GM18951 (cell line): Measurements from ENCODE around the gene MYH7B.

Experiments used
- POLR2A ChIP-seq: IDR thresholded peaks from 4 replicates; pipeline ENCODE4 v1.6.1; 2011; ENCODE audit warnings: mild to moderate bottlenecking; ENCODE audit not compliant: insufficient read length, insufficient read depth; ENCODE audit errors: extremely low read depth
- in situ Hi-C: fragments of 300-500 bp; cut with MboI; formaldehyde crosslinking; loops from one replicate; pipeline ENCODE4 v1.12.0; 2022; ENCODE audit warnings: low sequenced_read_pairs, mixed read lengths, inconsistent platforms; ENCODE audit not compliant: unreplicated experiment

The MYH7B gene

DNA sequence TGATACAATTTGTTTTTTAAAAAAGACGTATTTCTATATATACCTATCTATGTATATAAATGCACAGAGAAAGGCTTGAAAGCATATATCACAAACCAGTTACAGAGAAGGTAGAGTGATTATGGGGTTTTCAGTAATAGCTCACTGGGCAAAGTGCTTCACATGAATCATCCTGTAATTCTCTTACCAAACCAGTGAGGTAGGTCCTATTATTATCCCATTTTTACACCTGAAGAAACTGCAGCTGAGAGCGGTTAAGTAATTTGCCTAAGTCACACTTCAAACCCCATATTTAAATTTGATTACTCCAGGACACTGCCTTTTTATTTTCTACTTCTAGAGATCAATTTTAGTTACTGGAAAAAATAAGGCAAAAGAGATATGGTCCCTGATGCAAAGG, 4.4 kb upstream of the MYH7B start:
- TF ChIP-seq POLR2A: no peak
- in situ Hi-C loops: no loop called here

DNA sequence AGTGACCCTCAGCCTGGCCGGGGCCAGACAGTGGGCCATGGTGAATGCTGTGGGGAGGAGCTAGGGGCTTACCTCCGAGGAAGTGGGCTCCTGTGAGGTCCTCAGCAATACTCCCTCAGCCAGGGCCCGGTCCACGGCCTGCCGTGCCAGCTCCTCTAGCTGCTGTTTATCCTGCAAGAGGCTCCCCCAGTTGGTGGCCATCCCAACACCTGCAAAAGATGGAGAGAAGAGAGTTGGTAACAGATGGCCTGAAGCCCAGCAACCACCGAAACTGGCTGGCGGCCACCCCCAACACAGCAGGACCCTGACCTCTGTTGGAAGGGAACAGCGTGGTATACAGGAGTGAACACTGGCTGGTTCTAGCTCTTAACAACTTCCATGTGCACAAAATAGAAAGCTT, 4.0 kb upstream of the MYH7B start:
- TF ChIP-seq POLR2A: no peak
- in situ Hi-C loops: no loop called here

DNA sequence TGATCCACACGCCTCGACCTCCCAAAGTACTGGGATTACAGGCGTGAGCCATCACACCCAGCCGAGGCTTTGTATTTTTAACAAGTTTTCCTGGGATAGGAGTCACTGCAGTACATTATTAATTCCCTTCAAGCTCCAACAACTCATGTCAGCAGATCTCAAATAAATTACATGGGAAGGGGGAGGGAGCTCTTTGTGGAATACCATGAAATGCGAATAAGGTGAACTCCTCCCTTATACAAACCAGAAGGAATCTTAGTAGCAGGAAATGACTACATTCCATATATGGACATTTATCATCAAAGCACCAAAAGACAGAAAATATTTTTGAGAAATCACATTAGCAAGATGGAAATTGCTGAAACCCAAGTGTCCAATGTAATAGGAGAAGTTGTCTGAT, 3.0 kb upstream of the MYH7B start:
- in situ Hi-C loops: no loop called here
- no peak for TF ChIP-seq POLR2A

DNA sequence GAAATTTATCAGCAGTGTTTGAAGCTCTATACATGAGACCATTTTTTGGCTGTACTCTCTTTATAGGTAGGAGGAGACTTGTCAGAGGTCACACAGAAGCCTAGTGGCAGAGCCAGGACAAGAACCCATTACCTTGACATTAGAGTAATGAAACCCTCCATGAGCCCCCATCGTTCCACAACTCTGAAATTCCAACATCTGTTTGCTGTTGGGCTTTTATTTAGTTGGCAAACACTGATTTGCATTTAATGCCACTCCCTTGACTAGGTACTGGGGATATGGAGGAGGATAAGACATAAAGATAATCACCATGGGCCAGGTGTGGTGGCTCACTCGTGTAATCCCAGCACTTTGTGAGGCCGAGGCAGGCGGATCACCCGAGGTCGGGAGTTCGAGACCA, 1.7 kb upstream of the MYH7B start:
- TF ChIP-seq POLR2A: no peak
- in situ Hi-C loops: no loop called here

DNA sequence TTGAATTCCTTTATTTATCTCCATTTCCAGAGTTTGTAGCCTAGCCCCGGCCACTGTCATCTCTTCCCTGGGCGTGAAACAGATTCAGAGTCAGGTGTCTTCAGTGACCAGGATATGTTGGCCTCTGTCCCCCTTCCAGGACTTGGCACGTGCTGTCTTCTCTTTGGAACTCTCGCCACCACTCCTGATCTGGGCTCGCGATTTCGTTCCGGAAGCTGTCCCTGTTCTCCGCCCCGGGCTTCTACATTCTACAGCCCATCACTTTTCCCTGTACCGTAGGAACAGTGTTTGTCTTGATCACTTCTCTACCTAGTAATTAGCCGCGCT, 801 bp upstream of the MYH7B start:
- in situ Hi-C loops: no loop called here
- no peak for TF ChIP-seq POLR2A

DNA sequence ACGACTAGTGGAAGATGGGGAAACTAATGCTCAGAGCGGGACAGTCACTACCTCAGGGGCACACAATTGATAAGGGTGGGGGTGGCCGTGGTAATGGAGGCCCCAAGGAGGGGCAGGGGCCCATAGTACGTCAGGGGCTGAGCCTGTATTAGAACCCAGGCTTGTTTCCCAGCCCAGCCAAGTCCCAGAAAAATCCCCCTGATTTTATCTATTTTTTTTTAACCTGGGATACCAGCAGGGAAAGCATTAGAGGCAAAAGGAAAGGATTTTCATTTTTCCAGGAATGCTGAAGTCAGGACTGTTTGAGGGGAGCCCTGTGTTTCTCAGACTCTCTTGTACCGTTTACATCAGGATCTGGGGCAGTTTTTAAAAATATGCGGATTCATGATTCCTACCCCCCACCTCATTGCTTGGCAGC, 382 bp downstream of the MYH7B start:
- in situ Hi-C loops: no loop called here
- TF ChIP-seq POLR2A: no peak

DNA sequence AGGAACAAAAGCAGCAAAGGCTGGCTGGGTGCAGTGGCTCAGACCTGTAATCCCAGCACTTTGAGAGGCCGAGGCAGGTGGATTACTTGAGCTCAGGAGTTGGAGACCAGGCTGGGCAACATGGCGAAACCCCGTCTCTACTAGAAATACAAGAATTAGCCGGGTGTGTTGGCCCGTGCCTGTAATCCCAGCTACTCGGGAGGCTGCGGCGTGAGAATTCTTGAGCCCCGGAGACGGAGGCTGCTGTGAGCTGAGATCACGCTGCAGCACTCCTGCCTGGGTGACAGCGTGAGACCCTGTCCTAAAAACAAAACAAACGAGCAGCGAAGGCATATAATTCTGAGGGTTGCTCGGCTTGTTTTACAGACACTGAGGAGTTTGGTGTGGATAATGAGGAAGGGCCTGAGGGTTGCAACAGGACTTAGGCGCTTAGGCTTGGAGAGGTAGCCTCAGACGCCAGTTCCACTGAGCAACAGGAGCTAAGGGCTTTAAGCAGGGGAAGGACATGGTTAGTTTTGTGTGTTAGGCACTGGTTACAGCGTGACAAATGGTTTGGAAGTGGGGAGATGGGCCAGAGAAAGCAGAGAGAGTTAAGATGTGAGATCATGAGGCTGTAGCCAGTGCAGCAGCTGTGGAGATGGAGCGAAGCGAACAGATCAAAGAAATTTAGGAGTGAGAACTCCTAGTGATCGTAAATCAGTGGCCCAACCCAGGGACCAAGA, 1.2 kb downstream of the MYH7B start:
- in situ Hi-C loops: no loop called here
- TF ChIP-seq POLR2A: no peak

DNA sequence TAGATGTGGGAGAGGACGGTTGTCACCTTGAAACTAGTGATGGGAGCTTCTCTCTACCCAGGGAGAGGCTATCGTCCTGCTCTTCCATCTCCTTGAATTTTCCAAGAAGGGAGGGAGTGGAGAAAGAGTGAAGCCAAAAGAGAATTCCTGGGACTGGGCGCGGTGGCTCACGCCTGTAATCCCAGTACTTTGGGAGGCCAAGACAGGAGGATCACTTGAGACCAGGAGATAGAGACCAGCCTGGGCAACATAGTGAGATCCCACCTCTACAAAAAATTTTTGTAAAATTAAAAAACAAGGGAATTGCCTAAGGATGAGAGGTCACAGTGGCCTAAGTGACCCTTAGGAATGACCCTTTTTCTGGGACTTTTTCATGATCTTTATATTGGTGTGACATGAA, 8.8 kb downstream of the MYH7B start:
- in situ Hi-C loops: no loop called here

DNA sequence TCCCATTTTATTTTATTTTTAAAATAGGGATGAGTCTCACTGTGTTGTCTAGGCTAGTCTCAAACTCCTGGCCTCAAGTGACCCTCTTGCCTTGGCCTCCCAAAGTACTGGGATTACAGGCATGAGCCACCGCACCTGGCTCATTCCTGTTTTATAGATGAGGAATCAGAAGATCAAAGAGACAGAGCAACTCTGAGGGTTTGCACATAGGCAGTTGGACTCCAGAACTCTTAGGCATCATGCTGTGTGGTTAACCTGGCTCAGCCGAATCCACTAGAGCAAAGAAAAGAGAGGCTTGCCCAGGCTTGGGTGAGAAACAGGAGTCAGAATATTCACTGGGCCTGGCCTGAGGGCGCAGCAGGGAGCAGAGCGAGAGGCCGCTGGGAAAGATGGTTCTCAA, 9.4 kb downstream of the MYH7B start:
- in situ Hi-C loops: no loop called here

More for the DNA sequence above, 8.8 kb downstream of the MYH7B start:
- no peak for TF ChIP-seq POLR2A

DNA sequence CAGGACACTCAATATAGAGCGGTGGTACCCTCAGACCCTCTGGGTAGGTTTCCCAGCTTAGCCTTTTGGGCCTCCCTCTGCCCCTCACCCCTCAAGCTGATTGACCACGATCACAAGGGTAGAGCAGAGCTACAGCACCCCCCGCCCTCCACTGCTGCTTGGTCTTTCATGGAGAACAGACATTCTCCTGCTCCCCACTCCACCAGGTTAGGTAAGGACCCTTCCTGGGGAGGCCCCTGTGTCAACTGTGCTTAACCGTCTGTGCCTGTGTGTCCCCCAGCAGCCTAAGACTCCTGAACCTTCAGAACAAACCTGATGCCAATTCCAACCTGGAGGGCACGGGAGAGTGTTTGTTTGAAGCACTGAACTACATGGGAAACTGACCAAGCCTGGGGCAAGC, 11.8 kb downstream of the MYH7B start:
- in situ Hi-C loops: no loop called here
- TF ChIP-seq POLR2A: no peak

More for the DNA sequence above, 9.4 kb downstream of the MYH7B start:
- TF ChIP-seq POLR2A: no peak

DNA sequence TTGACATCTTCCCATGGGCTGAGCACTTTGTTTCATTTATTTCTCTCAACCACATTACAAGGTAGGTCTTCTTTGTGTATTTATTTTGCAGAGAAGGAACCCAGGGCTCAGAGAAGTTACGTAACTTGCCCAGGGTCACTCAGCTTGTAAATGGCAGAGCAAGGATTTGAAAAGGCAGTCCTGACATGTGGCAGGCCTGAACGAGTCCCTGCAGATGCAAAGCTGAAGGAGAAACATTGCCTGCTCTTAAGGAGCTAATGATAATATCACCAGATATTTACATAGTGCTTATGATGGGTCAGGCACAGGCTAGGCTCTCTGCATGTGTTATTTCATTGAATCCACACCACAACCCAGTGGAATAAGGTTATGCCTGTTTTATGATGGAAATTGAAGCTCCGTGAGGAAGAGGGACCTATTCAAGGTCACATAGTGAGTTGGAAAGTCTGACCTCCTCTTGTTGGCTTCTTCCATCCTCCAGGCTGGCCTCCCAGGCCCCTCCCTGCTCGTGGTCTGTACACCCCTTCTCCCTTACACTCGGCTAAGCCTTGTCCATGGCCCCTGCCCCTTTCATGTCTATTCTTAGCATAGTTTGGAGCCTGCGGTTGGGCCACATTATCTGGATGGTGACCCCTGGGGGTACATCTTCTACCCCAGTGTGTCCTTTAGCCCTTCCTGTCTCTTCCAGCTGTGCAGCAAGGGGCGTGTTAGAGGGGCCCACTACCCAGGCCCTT, 12.5 kb downstream of the MYH7B start:
- in situ Hi-C loops: no loop called here

DNA sequence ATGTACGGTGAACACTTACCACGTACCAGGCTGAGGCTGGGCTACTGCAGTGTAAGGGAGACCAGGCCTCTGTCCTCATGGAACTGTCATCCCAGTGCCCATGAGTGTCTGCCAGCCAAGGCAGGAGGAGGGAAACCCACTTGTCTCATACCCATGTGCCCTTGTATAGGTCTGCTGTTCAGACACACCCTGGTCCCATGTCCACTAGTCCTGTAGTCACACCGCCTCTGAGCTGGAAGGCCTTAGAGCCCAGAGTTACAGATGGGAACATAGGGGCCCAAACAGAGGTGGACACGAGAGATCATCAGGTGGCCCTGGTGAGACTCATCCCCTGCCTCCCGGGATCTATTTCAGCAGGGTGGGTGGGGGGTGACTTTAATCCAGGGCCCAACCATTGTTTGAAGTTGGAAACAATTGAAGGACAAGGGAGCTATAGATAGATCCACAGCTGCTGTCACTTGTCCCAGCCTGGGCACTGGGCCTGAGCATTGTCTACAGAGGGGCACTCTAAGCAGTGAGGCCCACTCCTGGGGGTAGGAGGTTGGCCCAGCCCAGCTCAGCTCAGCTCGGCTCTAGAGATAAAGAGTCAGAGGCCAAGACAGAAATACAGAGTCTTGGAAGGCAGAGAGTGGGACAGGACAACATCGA, 14.6 kb downstream of the MYH7B start:
- in situ Hi-C loops: no loop called here
- TF ChIP-seq POLR2A: no peak

More for the DNA sequence above, 12.5 kb downstream of the MYH7B start:
- no peak for TF ChIP-seq POLR2A

DNA sequence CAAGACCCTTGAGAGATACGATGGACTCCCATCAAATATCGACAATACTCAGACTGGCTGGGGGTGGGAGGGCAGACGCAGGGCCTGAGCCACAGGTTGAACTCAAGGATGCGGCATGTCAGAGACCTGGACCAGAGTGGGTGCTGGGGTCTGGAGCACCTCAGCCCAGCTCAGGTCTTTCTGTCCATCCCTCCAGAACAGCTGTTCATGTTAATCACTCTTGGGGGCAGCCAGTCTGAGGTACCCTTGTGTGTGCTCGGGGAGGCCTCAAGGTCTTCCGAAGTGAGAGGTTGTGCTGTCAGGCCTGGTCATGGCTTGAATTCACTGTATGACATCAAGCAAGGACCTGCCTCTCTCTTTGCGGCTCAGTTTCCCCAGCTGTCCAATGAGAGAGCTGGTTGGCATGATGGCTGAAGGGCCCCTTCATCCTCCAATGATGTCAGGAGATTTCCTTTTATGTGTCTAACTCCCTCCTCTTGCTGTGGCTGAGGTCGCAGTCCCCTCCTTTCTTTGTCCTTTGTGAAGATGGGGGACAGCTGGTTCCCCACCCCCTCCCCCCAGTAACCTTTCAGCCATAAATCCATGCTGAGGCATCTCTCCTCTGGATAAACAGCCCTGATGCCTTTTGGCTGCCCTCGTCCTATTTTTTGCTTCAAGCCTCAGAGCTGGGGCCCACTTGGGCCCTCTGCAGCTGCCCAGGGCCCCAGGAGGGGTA, 15.3 kb downstream of the MYH7B start:
- in situ Hi-C loops: no loop called here
- no peak for TF ChIP-seq POLR2A
